HUES64 (cell line): ENCODE measurements around the gene RHOT1.
"Not testable (repeated sequence)": the region's sequence is repeated elsewhere in the genome, so short reads cannot be mapped to it uniquely, and the experiment has no call there.

Experiments
- H3K27ac ChIP-seq: 2 replicates; pipeline ENCODE4 v1.7.0; 2013; ENCODE audit warnings: low read depth, low read length, inconsistent platforms
- H3K27me3 ChIP-seq: 2 replicates; pipeline ENCODE4 v1.6.1; 2013; ENCODE audit warnings: mild to moderate bottlenecking, low read length; ENCODE audit not compliant: insufficient read depth
- H3K36me3 ChIP-seq: 2 replicates; pipeline ENCODE4 v1.6.1; 2013; ENCODE audit warnings: mild to moderate bottlenecking, low read length; ENCODE audit not compliant: insufficient read depth
- H3K4me1 ChIP-seq: 2 replicates; pipeline ENCODE4 v1.6.1; 2013; ENCODE audit warnings: mild to moderate bottlenecking, low read length, moderate library complexity; ENCODE audit not compliant: insufficient read depth
- H3K4me3 ChIP-seq: 2 replicates; pipeline ENCODE4 v1.5.1; 2013; ENCODE audit warnings: mild to moderate bottlenecking, low read length, moderate library complexity
- H3K9ac ChIP-seq: 2 replicates; pipeline ENCODE4 v1.6.1; 2013; ENCODE audit warnings: mild to moderate bottlenecking, low read depth, low read length
- H3K9me3 ChIP-seq: 2 replicates; pipeline ENCODE4 v1.6.1; 2013; ENCODE audit warnings: low read depth, low read length; ENCODE audit not compliant: insufficient read depth
- WGBS: fragments of 150-250, 120-280 bp; methylation state at CpG from one replicate; pipeline ENCODE4 v1.1.7; 2013; ENCODE audit warnings: missing lambda C conversion rate; 5-methylcytosine and 5-hydroxymethylcytosine counted together

The RHOT1 gene

GRCh38 chr17:32142857-32143526 is 690 bp downstream of the RHOT1 start:
- 5% methylated on average over 21 of the region's 23 CpGs for WGBS
- H3K4me1 ChIP-seq, result peaks cover 12% of the 10 kb centered on the region
- H3K27ac ChIP-seq, result peak overlapping the region; percentile 71; the same call in 1 of the 2 replicates
- H3K36me3 ChIP-seq, result no peaks in the 10 kb centered on the region
- H3K9ac ChIP-seq, result peak overlapping the region; percentile 67
- no peaks in the 10 kb centered on the region for H3K27me3 ChIP-seq
- peak overlapping the region; percentile 88 for H3K4me3 ChIP-seq
- H3K9me3 ChIP-seq, result no peaks in the 10 kb centered on the region

GRCh38 chr17:32143527-32143870 is 1.2 kb downstream of the RHOT1 start:
- Histone ChIP-seq H3K27me3 (no peaks in the 10 kb centered on the region), H3K36me3 (no peaks in the 10 kb centered on the region), H3K27ac (peak overlapping the region; percentile 43; the same call in 1 of the 2 replicates), H3K9ac (no peak overlapping the region), H3K4me3 (peak overlapping the region; percentile 88), H3K9me3 (no peaks in the 10 kb centered on the region), H3K4me1 (peaks cover 12% of the 10 kb centered on the region)
- WGBS, result 59% methylated on average over 6 of the region's 6 CpGs

- WGBS, result 94% methylated on average over 2 of the region's 2 CpGs
- H3K27me3 ChIP-seq, H3K9me3 ChIP-seq, H3K27ac ChIP-seq, H3K4me3 ChIP-seq, H3K9ac ChIP-seq, H3K36me3 ChIP-seq: not testable (repeated sequence)
- peaks cover 12% of the 10 kb centered on the region for H3K4me1 ChIP-seq
Measured at GRCh38 chr17:32144442-32144841, 2.1 kb downstream of the RHOT1 start.

- Histone ChIP-seq H3K36me3 (peaks cover 5% of the 10 kb centered on the region), H3K4me3 (no peak overlapping the region), H3K9ac (no peak overlapping the region), H3K27me3 (no peaks in the 10 kb centered on the region), H3K9me3 (no peaks in the 10 kb centered on the region), H3K4me1 (peaks cover 11% of the 10 kb centered on the region), H3K27ac (no peak overlapping the region)
- 98% methylated on average over 5 of the region's 5 CpGs for WGBS
Measured at GRCh38 chr17:32148351-32148750, 6.0 kb downstream of the RHOT1 start.

- no peak overlapping the region for H3K27ac ChIP-seq
- no peak overlapping the region for H3K9ac ChIP-seq
- no peak overlapping the region for H3K4me3 ChIP-seq
- H3K4me1 ChIP-seq, result 0 out of 2 replicates have a peak, but pooled peaks cover 4% of the 10 kb centered on the region
- no peaks in the 10 kb centered on the region for H3K27me3 ChIP-seq
- H3K36me3 ChIP-seq, result peaks cover 11% of the 10 kb centered on the region
- H3K9me3 ChIP-seq, result no peaks in the 10 kb centered on the region
Measured at GRCh38 chr17:32150358-32150757, 8.1 kb downstream of the RHOT1 start.

GRCh38 chr17:32152130-32152529 is 9.8 kb downstream of the RHOT1 start:
- no peak overlapping the region for H3K27ac ChIP-seq
- no peaks in the 10 kb centered on the region for H3K27me3 ChIP-seq
- H3K36me3 ChIP-seq, result peaks cover 11% of the 10 kb centered on the region
- 94% methylated on average over 3 of the region's 3 CpGs for WGBS
- no peaks in the 10 kb centered on the region for H3K9me3 ChIP-seq
- H3K4me3 ChIP-seq, result no peak overlapping the region
- H3K4me1 ChIP-seq, result 0 out of 2 replicates have a peak, but pooled peaks cover 4% of the 10 kb centered on the region
- H3K9ac ChIP-seq, result no peak overlapping the region

GRCh38 chr17:32155896-32156295 is 13.6 kb downstream of the RHOT1 start:
- Histone ChIP-seq H3K27me3 (no peaks in the 10 kb centered on the region), H3K27ac (no peak overlapping the region), H3K9ac (no peak overlapping the region), H3K36me3 (peaks cover 20% of the 10 kb centered on the region), H3K4me3 (no peak overlapping the region), H3K9me3 (no peaks in the 10 kb centered on the region), H3K4me1 (no peaks in the 10 kb centered on the region)
- 96% methylated on average over 3 of the region's 3 CpGs for WGBS

- H3K4me1 ChIP-seq, result no peaks in the 10 kb centered on the region
- H3K27me3 ChIP-seq, result no peaks in the 10 kb centered on the region
- no peak overlapping the region for H3K27ac ChIP-seq
- H3K36me3 ChIP-seq, result peaks cover 21% of the 10 kb centered on the region
- no peaks in the 10 kb centered on the region for H3K9me3 ChIP-seq
- no peak overlapping the region for H3K9ac ChIP-seq
- H3K4me3 ChIP-seq, result no peak overlapping the region
- 100% methylated on average over 1 of the region's 1 CpG for WGBS
Measured at GRCh38 chr17:32156656-32157055, 14.4 kb downstream of the RHOT1 start.

- no peaks in the 10 kb centered on the region for H3K9me3 ChIP-seq
- no peak overlapping the region for H3K27ac ChIP-seq
- H3K36me3 ChIP-seq, result peaks cover 21% of the 10 kb centered on the region
- H3K4me1 ChIP-seq, result no peaks in the 10 kb centered on the region
- 92% methylated on average over 4 of the region's 4 CpGs for WGBS
- H3K4me3 ChIP-seq, result no peak overlapping the region
- H3K27me3 ChIP-seq, result no peaks in the 10 kb centered on the region
- H3K9ac ChIP-seq, result no peak overlapping the region
Measured at GRCh38 chr17:32157225-32157624, 14.9 kb downstream of the RHOT1 start.

- H3K4me3 ChIP-seq, result no peak overlapping the region
- peaks cover 10% of the 10 kb centered on the region for H3K36me3 ChIP-seq
- H3K4me1 ChIP-seq, result no peaks in the 10 kb centered on the region
- no peaks in the 10 kb centered on the region for H3K9me3 ChIP-seq
- WGBS, result 96% methylated on average over 20 of the region's 20 CpGs
- no peaks in the 10 kb centered on the region for H3K27me3 ChIP-seq
- H3K27ac ChIP-seq, result no peak overlapping the region
- H3K9ac ChIP-seq, result no peak overlapping the region
Measured at GRCh38 chr17:32158870-32159585, 16.7 kb downstream of the RHOT1 start.

GRCh38 chr17:32159586-32160438 is 17.5 kb downstream of the RHOT1 start:
- no peak overlapping the region for H3K9ac ChIP-seq
- H3K4me3 ChIP-seq, result no peak overlapping the region
- no peaks in the 10 kb centered on the region for H3K9me3 ChIP-seq
- H3K36me3 ChIP-seq, result peaks cover 10% of the 10 kb centered on the region
- WGBS, result 96% methylated on average over 18 of the region's 18 CpGs
- no peaks in the 10 kb centered on the region for H3K4me1 ChIP-seq
- no peak overlapping the region for H3K27ac ChIP-seq
- no peaks in the 10 kb centered on the region for H3K27me3 ChIP-seq
